ENCODE results near the gene MUC4.

- no peak for TF ChIP-seq CTCF (IDR thresholded peaks at IDR 0.05)
- TF ChIP-seq POLR2A (IDR thresholded peaks at IDR 0.05): no peak
These were observed 43.3 kb downstream of the MUC4 start for GRCh38 chr3:195768414-195768813.
